IMR-90 (cell line): Measurements from ENCODE around the gene RMND1.

Experiments used
- BHLHE40 ChIP-seq: fragments of 150-350 bp; IDR thresholded peaks from 2 replicates; pipeline ENCODE4 v1.6.1; 2016; ENCODE audit warnings: mild to moderate bottlenecking, low read depth, low read length
- CEBPB ChIP-seq: IDR thresholded peaks from 2 replicates; pipeline ENCODE4 v1.6.1; 2012; ENCODE audit warnings: low read depth, low read length, improper control_type of control experiment
- CHD1 ChIP-seq: IDR thresholded peaks from 2 replicates; pipeline ENCODE4 v1.6.1; 2012; ENCODE audit warnings: low read depth, low read length, improper control_type of control experiment
- FOS ChIP-seq: fragments of 150-350 bp; IDR thresholded peaks from 2 replicates; pipeline ENCODE4 v1.6.1; 2016; ENCODE audit warnings: low read depth, low read length
- MAZ ChIP-seq: IDR thresholded peaks from 2 replicates; pipeline ENCODE4 v1.6.1; 2012; ENCODE audit warnings: low read depth, mild to moderate bottlenecking, low read length, improper control_type of control experiment, moderate library complexity, borderline replicate concordance
- MXI1 ChIP-seq: IDR thresholded peaks from 2 replicates; pipeline ENCODE4 v1.6.1; 2012; ENCODE audit warnings: low read depth, mild to moderate bottlenecking, low read length, moderate library complexity, borderline replicate concordance
- NFE2L2 ChIP-seq: fragments of 150-350 bp; IDR thresholded peaks from 2 replicates; pipeline ENCODE4 v1.6.1; 2016; ENCODE audit warnings: low read depth, mild to moderate bottlenecking, low read length
- POLR2A ChIP-seq: IDR thresholded peaks from 2 replicates; pipeline ENCODE4 v1.6.1; 2012; ENCODE audit warnings: mild to moderate bottlenecking, low read depth, low read length
- RAD21 ChIP-seq: IDR thresholded peaks from 2 replicates; pipeline ENCODE4 v1.6.1; 2012; ENCODE audit warnings: low read length, improper control_type of control experiment
- RFX5 ChIP-seq: IDR thresholded peaks from 2 replicates; pipeline ENCODE4 v1.8.0; 2012; ENCODE audit warnings: low read depth, mild to moderate bottlenecking, low read length, moderate library complexity
- SMC3 ChIP-seq: fragments of 150-350 bp; IDR thresholded peaks from 2 replicates; pipeline ENCODE4 v1.6.1; 2016; ENCODE audit warnings: low read depth, mild to moderate bottlenecking, antibody characterized with exemption, low read length, moderate library complexity
- TF ChIP-seq, protein P1 (sequence below): conservative IDR thresholded peaks from 2 replicates; pipeline ENCODE4 v1.5.1; 2012; ENCODE audit warnings: mild to moderate bottlenecking, low read depth, low read length, improper control_type of control experiment
- TF ChIP-seq, protein P2 (sequence below): fragments of 150-350 bp; IDR thresholded peaks from 2 replicates; pipeline ENCODE4 v1.6.1; 2017; ENCODE audit warnings: mild to moderate bottlenecking, antibody characterized with exemption, low read length, low read depth

GRCh38 chr6:151375833-151376232 is 76.1 kb downstream of the RMND1 start:
- TF ChIP-seq, protein P1, sequence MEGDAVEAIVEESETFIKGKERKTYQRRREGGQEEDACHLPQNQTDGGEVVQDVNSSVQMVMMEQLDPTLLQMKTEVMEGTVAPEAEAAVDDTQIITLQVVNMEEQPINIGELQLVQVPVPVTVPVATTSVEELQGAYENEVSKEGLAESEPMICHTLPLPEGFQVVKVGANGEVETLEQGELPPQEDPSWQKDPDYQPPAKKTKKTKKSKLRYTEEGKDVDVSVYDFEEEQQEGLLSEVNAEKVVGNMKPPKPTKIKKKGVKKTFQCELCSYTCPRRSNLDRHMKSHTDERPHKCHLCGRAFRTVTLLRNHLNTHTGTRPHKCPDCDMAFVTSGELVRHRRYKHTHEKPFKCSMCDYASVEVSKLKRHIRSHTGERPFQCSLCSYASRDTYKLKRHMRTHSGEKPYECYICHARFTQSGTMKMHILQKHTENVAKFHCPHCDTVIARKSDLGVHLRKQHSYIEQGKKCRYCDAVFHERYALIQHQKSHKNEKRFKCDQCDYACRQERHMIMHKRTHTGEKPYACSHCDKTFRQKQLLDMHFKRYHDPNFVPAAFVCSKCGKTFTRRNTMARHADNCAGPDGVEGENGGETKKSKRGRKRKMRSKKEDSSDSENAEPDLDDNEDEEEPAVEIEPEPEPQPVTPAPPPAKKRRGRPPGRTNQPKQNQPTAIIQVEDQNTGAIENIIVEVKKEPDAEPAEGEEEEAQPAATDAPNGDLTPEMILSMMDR, result no peak
- no peak for TF ChIP-seq RAD21
- no peak for TF ChIP-seq BHLHE40
- no peak for TF ChIP-seq MXI1
- TF ChIP-seq CEBPB, result no peak
- no peak for TF ChIP-seq POLR2A
- no peak for TF ChIP-seq SMC3
- TF ChIP-seq MAZ, result no peak
- no peak for TF ChIP-seq NFE2L2
- TF ChIP-seq, protein P2, sequence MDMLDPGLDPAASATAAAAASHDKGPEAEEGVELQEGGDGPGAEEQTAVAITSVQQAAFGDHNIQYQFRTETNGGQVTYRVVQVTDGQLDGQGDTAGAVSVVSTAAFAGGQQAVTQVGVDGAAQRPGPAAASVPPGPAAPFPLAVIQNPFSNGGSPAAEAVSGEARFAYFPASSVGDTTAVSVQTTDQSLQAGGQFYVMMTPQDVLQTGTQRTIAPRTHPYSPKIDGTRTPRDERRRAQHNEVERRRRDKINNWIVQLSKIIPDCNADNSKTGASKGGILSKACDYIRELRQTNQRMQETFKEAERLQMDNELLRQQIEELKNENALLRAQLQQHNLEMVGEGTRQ, result no peak
- TF ChIP-seq CHD1, result no peak
- TF ChIP-seq RFX5, result no peak
- TF ChIP-seq FOS, result no peak
